Neuron (in vitro differentiated cells): ENCODE results near the gene PCDH9.
"Not testable (repeated sequence)": the region's sequence is repeated elsewhere in the genome, so short reads cannot be mapped to it uniquely, and the experiment has no call there.

Experiments
- H2AFZ ChIP-seq: one replicate; pipeline ENCODE4 v1.6.1; 2013; ENCODE audit warnings: low read depth, mild to moderate bottlenecking, inconsistent platforms, low read length, moderate library complexity
- H3K27me3 ChIP-seq: one replicate; pipeline ENCODE4 v1.6.1; 2013; ENCODE audit warnings: low read length; ENCODE audit not compliant: insufficient read depth
- H3K36me3 ChIP-seq: one replicate; pipeline ENCODE4 v1.6.1; 2013; ENCODE audit warnings: low read length; ENCODE audit not compliant: insufficient read depth
- H3K4me1 ChIP-seq: one replicate; pipeline ENCODE4 v1.6.1; 2013; ENCODE audit warnings: low read length; ENCODE audit not compliant: insufficient read depth
- H3K4me3 ChIP-seq: 2 replicates; pipeline ENCODE4 v1.5.1; 2013; ENCODE audit warnings: mild to moderate bottlenecking, low read length, moderate library complexity
- H3K9me3 ChIP-seq: one replicate; pipeline ENCODE4 v1.6.1; 2013; ENCODE audit warnings: low read length

The PCDH9 gene

DNA sequence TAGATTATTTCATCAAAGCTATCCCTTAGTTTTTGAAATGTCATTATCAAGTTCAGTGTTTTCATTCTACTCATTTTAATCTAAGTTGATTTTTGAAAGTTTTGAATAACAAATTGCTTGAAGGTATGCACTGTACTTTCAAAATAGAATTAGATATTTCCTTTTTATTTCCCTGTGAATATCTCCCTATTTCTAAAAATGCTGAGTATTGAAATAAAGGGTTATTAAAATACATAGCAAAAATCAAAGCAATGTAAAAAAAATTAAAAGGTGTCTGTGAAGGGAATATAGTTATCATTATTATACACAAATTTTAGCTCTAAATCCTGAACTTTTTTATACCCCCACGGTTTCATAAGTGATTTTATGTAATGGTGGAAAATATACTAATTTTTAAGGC lies 967.8 kb downstream of the PCDH9 start:
- H2AFZ ChIP-seq = no peak overlapping the region
- H3K9me3 ChIP-seq = no peaks in the 10 kb centered on the region
- peaks cover 22% of the 10 kb centered on the region for H3K4me1 ChIP-seq
- no peak overlapping the region for H3K4me3 ChIP-seq
- H3K36me3 ChIP-seq = no peaks in the 10 kb centered on the region
- H3K27me3 ChIP-seq = no peaks in the 10 kb centered on the region

DNA sequence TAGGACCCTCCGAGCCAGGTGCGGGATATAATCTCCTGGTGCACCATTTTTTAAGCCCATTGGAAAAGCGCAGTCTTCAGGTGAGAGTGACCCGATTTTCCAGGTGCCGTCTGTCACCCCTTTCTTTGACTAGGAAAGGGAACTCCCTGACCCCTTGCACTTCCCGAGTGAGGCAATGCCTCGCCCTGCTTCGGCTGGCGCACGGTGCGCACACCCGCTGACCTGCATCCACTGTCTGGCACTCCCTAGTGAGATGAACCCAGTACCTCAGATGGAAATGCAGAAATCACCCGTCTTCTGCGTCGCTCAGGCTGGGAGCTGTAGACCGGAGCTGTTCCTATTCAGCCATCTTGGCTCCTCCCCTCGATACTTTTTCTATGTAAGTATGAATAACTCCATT lies 970.7 kb downstream of the PCDH9 start:
- not testable (repeated sequence) for H3K27me3 ChIP-seq, H3K4me1 ChIP-seq, H2AFZ ChIP-seq, H3K36me3 ChIP-seq, H3K4me3 ChIP-seq, H3K9me3 ChIP-seq
